ENCODE data around the gene CEP57.

- TF ChIP-seq CTCF (conservative IDR thresholded peaks at IDR 0.05; ENCODE audit: low read depth, low read length) (no peak), EZH2 (IDR thresholded peaks at IDR 0.05; ENCODE audit: borderline replicate concordance, low read depth, low read length, poor library complexity, severe bottlenecking) (no peak)
Observed at GRCh38 chr11:95767498-95767897, 22.8 kb upstream of the CEP57 start.

Measured in A673 (cell line).